Measurements from ENCODE around the gene MRPS2.
"Not testable (repeated sequence)": the region's sequence is repeated elsewhere in the genome, so short reads cannot be mapped to it uniquely, and the experiment has no call there.

DNA sequence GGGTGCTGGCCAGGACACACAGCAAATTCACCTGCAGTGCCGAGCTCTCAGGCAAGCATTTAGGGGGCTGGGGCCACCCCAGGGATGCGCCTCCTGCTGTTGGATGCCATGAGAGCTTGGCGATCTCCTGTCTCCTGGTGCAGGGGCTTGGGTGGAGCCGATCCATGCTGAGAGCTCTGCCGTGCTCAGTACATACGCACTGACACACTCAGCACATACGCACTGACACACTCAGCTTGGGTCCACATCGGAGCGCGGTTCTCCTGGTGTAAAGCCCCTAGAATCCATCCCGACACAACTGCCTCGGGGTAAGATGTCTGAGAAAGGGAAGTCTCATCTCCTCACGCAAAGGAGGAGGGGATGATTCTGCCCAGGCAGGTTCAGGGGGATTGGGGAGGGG is 35.1 kb downstream of the MRPS2 start:
- not testable (repeated sequence) for TF ChIP-seq CTCF (conservative IDR thresholded peaks at IDR 0.05); EZH2 (IDR thresholded peaks at IDR 0.05; ENCODE audit: low read depth)
